MM.1S (cell line): ENCODE data around the gene SNX24.

Source experiments
- DNase-seq: peaks from one replicate; pipeline ENCODE4 v3.0.0-alpha.2; 2015
- H2AFZ ChIP-seq: fragments of 300-600 bp; sonication (generic); 2 replicates; pipeline ENCODE4 v1.6.0; 2016; ENCODE audit warnings: antibody characterized with exemption, low read length
- H3F3A ChIP-seq: fragments of 300-600 bp; sonication (generic); 2 replicates; pipeline ENCODE4 v1.6.1; 2016; ENCODE audit warnings: mild to moderate bottlenecking, antibody characterized with exemption, low read length, moderate library complexity, mixed read lengths; ENCODE audit not compliant: insufficient read depth
- H3K27ac ChIP-seq: fragments of 300-600 bp; sonication (generic); 2 replicates; pipeline ENCODE4 v1.5.1; 2016; ENCODE audit warnings: mild to moderate bottlenecking, low read length
- H3K27me3 ChIP-seq: fragments of 300-600 bp; sonication (generic); replicated peaks from 2 replicates; pipeline ENCODE4 v1.6.0; 2016; ENCODE audit warnings: low read length; ENCODE audit not compliant: insufficient read depth
- H3K36me3 ChIP-seq: fragments of 300-600 bp; sonication (generic); replicated peaks from 2 replicates; pipeline ENCODE4 v1.6.1; 2016; ENCODE audit warnings: mild to moderate bottlenecking, low read length, mixed read lengths; ENCODE audit not compliant: insufficient read depth
- H3K4me1 ChIP-seq: fragments of 300-600 bp; sonication (generic); 2 replicates; pipeline ENCODE4 v1.6.1; 2016; ENCODE audit warnings: low read length, mixed read lengths
- H3K4me2 ChIP-seq: fragments of 300-600 bp; sonication (generic); 2 replicates; pipeline ENCODE4 v1.6.0; 2016; ENCODE audit warnings: low read depth, low read length
- H3K4me3 ChIP-seq: fragments of 300-600 bp; sonication (generic); 2 replicates; pipeline ENCODE4 v1.5.1; 2016; ENCODE audit warnings: low read length, mixed read lengths
- H3K79me2 ChIP-seq: fragments of 300-600 bp; sonication (generic); 2 replicates; pipeline ENCODE4 v1.6.1; 2016; ENCODE audit warnings: mixed run types, low read length, mixed read lengths
- H3K9ac ChIP-seq: fragments of 300-600 bp; sonication (generic); 2 replicates; pipeline ENCODE4 v1.6.1; 2016; ENCODE audit warnings: low read length, mixed read lengths
- H3K9me2 ChIP-seq: fragments of 300-600 bp; sonication (generic); replicated peaks from 2 replicates; pipeline ENCODE4 v1.6.1; 2016; ENCODE audit warnings: mild to moderate bottlenecking, low read length, mixed read lengths; ENCODE audit not compliant: insufficient read depth
- H3K9me3 ChIP-seq: fragments of 300-600 bp; sonication (generic); replicated peaks from 2 replicates; pipeline ENCODE4 v1.6.1; 2016; ENCODE audit warnings: mild to moderate bottlenecking, low read length, mixed read lengths; ENCODE audit not compliant: insufficient read depth
- H4K20me1 ChIP-seq: fragments of 300-600 bp; sonication (generic); 2 replicates; pipeline ENCODE4 v1.6.1; 2016; ENCODE audit warnings: mild to moderate bottlenecking, low read length, moderate library complexity, mixed read lengths; ENCODE audit not compliant: insufficient read depth
- CTCF ChIP-seq: fragments of 300-600 bp; sonication (generic); IDR thresholded peaks from 2 replicates; pipeline ENCODE4 v1.5.1; 2016; ENCODE audit warnings: antibody characterized with exemption, low read length, mixed read lengths
- EZH2 ChIP-seq: fragments of 300-600 bp; sonication (generic); optimal IDR thresholded peaks from 2 replicates; pipeline ENCODE3; 2017; ENCODE audit warnings: low read depth, mild to moderate bottlenecking, antibody characterized with exemption, low read length, mixed read lengths
- EZH2phosphoT487 ChIP-seq: fragments of 300-600 bp; sonication (generic); IDR thresholded peaks from 2 replicates; pipeline ENCODE4 v1.6.1; 2018; ENCODE audit warnings: antibody characterized with exemption, low read length

The SNX24 gene

DNA sequence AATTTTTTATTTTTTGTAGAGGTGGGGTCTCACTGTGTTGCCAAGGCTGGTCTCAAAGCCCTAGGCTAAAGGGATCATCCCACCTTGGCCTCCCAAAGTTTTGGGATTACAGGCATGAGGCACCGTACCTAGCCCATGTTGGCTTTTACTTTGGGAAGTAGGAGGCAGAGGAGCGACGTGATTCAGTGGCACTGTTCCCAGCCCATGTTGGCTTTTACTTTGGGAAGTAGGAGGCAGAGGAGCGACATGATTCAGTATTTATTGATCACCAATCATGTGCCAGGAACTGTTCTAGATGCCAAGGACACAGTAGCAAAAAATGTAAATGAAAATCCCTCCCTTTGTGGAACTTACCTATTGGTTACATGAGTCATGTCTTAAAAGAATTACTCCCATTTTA lies 18.3 kb downstream of the SNX24 start:
- no peaks in the 10 kb centered on the region for H4K20me1 ChIP-seq
- H3K79me2 ChIP-seq = no peaks in the 10 kb centered on the region
- no peak overlapping the region for H3K4me3 ChIP-seq
- H3K27ac ChIP-seq = no peak overlapping the region
- H3K4me1 ChIP-seq = no peaks in the 10 kb centered on the region
- H3K36me3 ChIP-seq = no peaks in the 10 kb centered on the region
- H3K4me2 ChIP-seq = no peak overlapping the region
- no peaks in the 10 kb centered on the region for H3F3A ChIP-seq
- no peak overlapping the region for H3K9ac ChIP-seq
- no peaks in the 10 kb centered on the region for H3K9me3 ChIP-seq
- H3K9me2 ChIP-seq = no peaks in the 10 kb centered on the region
- H3K27me3 ChIP-seq = no peaks in the 10 kb centered on the region
- DNase-seq = no peak
- no peak overlapping the region for H2AFZ ChIP-seq
- TF ChIP-seq CTCF (no peak), EZH2phosphoT487 (no peak), EZH2 (no peak)

- Histone ChIP-seq H3K36me3 (no peaks in the 10 kb centered on the region), H2AFZ (no peak overlapping the region), H3K9me3 (no peaks in the 10 kb centered on the region), H3F3A (no peaks in the 10 kb centered on the region), H3K4me1 (no peaks in the 10 kb centered on the region), H4K20me1 (no peaks in the 10 kb centered on the region), H3K4me3 (no peak overlapping the region), H3K27ac (no peak overlapping the region), H3K79me2 (no peaks in the 10 kb centered on the region), H3K9ac (no peak overlapping the region), H3K9me2 (no peaks in the 10 kb centered on the region), H3K27me3 (no peaks in the 10 kb centered on the region), H3K4me2 (no peak overlapping the region)
- TF ChIP-seq CTCF = no peak
- no peak for TF ChIP-seq EZH2phosphoT487
- TF ChIP-seq EZH2 = no peak
- no peak for DNase-seq
Measured at GRCh38 chr5:122864400-122864799, 19.0 kb downstream of the SNX24 start.

- Histone ChIP-seq H3K4me3 (no peak overlapping the region), H3K4me1 (no peaks in the 10 kb centered on the region), H3F3A (no peaks in the 10 kb centered on the region), H3K9me3 (no peaks in the 10 kb centered on the region), H3K27ac (no peak overlapping the region), H2AFZ (no peak overlapping the region), H3K36me3 (no peaks in the 10 kb centered on the region), H3K79me2 (no peaks in the 10 kb centered on the region), H4K20me1 (no peaks in the 10 kb centered on the region), H3K4me2 (no peak overlapping the region), H3K9ac (no peak overlapping the region), H3K9me2 (no peaks in the 10 kb centered on the region), H3K27me3 (no peaks in the 10 kb centered on the region)
- no peak for DNase-seq
- TF ChIP-seq EZH2phosphoT487 (no peak), CTCF (no peak), EZH2 (no peak)
Measured at GRCh38 chr5:122864842-122865241, 19.4 kb downstream of the SNX24 start.
